Measurements from ENCODE around the gene CELF1. TPM values are rescaled to one million over a fixed set of nuclear protein-coding genes. Genes with fewer than 3 reads are reported as not detected.
"Not testable (repeated sequence)": the region's sequence is repeated elsewhere in the genome, so short reads cannot be mapped to it uniquely, and the experiment has no call there.

CELF1 gene
- polyA plus RNA-seq, 6 donors from 2014 or later: 61.5 to 96.8 (median 69.0) TPM

DNA sequence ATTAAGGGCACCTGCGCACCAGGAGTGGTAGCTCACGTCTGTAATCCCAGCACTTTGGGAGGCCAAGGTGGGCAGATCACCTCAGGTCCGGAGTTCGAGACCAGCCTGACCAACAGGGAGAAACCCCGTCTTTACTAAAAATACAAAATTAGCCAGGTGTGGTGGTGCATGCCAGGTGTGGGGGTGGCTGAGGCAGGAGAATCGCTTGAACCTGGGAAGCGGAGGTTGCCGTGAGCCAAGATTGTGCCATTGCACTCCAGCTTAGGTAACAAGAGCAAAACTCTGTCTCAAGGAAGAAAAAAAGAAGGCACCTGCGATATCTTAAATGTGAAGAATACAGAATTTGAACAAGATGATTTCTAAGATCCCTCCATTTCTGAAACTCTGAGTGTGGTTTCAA lies 26.9 kb downstream of the CELF1 start:
- Mint-ChIP-seq H3K4me3 (peak overlapping the region in 4 of 8 donors; percentile 18 to 47 (median 36)), H3K4me1 (peaks cover 32 to 71% (median 43%) of the 10 kb centered on the region in 3 donors), H3K27ac (peak overlapping the region; percentile 5 to 98 (median 95))
- not testable (repeated sequence) for H3K27me3 Mint-ChIP-seq; H3K36me3 Mint-ChIP-seq; DNase-seq; H3K9me3 Mint-ChIP-seq; ATAC-seq (ENCODE audit: low read depth in 2 of 2)

DNA sequence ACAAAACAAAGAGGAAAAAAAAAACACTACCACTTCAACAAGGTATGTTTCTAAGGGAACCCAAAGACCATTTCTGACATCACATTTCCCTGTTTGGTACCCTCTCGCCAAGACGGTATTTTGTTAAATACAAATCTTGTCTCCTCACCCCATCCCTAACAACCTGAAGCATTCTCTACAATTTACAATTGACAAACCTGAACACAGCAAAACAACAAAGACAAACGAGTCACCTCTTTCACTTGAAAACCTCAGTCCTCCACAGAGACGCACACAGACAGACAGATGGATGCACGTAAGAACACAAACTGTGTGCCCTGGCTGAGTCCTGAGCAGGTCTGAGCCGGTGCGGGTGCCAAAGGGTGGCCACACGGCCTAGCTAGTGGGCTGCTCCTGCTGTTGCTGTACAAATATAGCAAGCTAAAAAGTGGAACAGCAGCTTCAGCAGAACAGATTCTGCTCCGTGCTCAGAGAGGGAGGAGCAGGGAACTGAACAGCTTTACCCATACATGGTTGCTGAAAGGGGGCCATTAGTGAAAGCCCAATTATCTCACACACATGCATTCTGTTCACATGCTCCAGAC lies 28.5 kb downstream of the CELF1 start:
- ATAC-seq (ENCODE audit: low read depth in 2 of 2) (peak; percentile 18 to 29), DNase-seq (no peak)
- Mint-ChIP-seq H3K4me1 (peaks cover 33 to 74% (median 42%) of the 10 kb centered on the region in 3 donors), H3K9me3 (no peaks in the 10 kb centered on the region), H3K36me3 (no peaks in the 10 kb centered on the region), H3K4me3 (peak overlapping the region in 7 of 8 donors; percentile 16 to 64 (median 52)), H3K27ac (peak overlapping the region; percentile 34 to 92 (median 88)), H3K27me3 (no peaks in the 10 kb centered on the region)

DNA sequence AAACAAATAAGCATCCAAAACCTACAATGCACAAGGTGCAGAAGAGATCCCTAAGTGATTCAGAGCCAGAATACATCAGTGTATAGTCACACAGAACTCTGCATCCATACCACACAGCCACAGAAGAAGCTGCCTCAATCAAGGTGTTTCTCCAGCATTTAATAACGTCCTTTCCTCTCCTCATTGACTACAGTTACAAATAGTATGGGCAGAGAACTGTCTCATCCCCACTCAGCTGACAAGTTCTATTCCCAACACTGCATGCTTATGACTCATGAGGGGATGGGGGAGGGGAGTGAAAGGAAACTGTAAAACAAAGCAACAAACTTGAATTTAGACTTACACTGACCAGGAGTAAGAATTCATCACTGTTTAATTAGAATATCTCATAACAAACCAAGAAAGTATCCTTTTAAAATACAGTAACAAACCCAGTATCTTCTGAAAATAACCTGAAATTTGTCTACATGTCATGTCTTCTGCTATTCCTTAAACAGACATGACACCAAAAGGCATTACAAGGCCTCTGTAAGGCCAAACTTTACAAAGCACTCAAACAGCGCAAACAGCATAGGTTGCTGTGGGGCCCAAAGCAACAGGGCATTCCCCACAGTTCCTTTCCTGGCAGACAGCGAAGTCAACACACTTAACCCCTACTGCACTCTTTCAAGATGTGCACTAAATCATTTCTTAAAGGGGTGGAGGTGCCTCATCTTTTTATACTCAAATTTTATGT lies 29.3 kb downstream of the CELF1 start:
- peak overlapping the region in 6 of 8 donors; percentile 16 to 64 (median 48) for H3K4me3 Mint-ChIP-seq
- H3K36me3 Mint-ChIP-seq: no peaks in the 10 kb centered on the region
- no peaks in the 10 kb centered on the region for H3K9me3 Mint-ChIP-seq
- peaks cover 36 to 80% (median 44%) of the 10 kb centered on the region in 3 donors for H3K4me1 Mint-ChIP-seq
- no peaks in the 10 kb centered on the region for H3K27me3 Mint-ChIP-seq
- peak; percentile 93 to 94 for ATAC-seq (ENCODE audit: low read depth in 2 of 2)
- peak overlapping the region; percentile 61 to 92 (median 90) for H3K27ac Mint-ChIP-seq
- no peak for DNase-seq

DNA sequence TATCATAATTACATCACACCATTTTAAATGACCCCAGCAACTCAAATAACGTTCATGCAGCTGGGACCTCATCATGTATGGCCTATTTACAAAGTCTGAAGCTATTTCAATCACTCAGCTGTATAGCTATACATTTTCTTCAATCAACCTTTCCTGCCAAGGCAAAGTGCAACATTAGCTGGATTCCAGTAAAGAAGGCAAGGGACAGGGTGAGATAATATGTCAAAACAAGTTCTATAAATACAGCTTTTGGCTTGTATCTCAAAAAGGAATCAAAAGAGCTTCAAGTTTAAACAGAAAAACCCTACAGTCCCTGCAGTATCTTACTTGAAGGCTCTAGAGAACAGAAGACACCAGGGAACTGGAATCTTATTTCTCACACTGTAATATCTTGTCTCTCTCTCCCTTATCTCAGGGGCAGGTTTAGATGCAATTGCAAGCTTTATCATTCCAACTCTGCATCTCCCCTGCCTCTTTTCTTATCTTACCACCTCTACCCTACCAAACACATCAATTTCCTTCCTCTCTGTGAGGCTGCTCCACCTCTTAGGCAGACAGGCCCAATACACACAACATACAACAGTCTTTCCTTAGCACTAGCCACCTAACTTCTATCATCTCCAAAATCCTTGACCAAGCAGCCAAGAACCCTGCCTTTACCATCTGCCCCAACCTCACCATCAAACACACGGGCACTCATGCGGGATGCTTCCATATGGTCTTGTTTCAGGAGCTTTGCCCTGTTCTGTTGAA lies 34.5 kb downstream of the CELF1 start:
- no peaks in the 10 kb centered on the region for H3K9me3 Mint-ChIP-seq
- H3K4me3 Mint-ChIP-seq: peak overlapping the region in 7 of 8 donors; percentile 1 to 77 (median 38)
- H3K27me3 Mint-ChIP-seq: no peaks in the 10 kb centered on the region
- peak overlapping the region; percentile 46 to 91 (median 73) for H3K27ac Mint-ChIP-seq
- peaks cover 37 to 83% (median 65%) of the 10 kb centered on the region in 3 donors for H3K4me1 Mint-ChIP-seq
- no peaks in the 10 kb centered on the region for H3K36me3 Mint-ChIP-seq
- DNase-seq (no peak), ATAC-seq (ENCODE audit: low read depth in 2 of 2) (no peak)

DNA sequence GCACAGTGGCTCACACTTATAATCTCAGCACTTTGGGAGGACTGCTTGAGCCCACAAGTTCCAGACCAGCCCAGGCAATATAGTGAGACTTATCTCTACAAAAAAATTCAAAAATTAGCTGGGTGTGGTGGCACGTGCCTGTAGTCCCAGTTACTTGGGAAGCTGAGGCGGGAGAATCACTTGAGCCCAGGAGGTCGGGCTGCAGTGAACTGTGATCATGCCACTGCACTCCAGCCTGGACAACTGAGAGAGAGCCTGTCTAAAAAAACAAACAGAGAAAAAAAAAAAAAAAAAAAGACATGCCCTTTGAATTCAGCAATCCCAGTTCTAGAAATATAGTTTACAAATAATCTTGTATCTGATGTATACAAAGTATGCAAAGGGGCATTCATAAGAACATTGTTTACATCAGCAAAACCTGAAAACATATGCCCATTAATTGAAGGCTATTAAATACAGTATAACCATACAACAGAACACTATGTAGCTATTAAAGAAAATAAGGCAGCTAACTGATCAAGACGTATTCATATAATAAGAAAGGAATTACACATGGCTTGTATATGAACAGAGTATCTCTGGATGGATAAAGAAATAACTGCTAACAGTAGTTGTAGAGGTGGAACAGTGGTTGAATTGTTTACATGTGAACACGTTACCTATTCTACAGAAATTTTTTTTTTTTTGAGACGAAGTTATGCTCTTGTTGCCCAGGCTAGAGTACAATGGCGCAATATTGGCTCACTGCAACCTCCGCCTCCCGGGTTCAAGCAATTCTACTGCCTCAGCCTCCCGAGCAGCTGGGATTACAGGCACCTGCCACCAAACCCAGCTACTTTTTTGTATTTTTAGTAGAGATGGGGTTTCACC lies 35.7 kb downstream of the CELF1 start:
- H3K27ac Mint-ChIP-seq: peak overlapping the region; percentile 47 to 85 (median 73)
- peaks cover 32 to 83% (median 59%) of the 10 kb centered on the region in 3 donors for H3K4me1 Mint-ChIP-seq
- ATAC-seq (ENCODE audit: low read depth in 2 of 2) (no peak), DNase-seq (no peak)
- no peaks in the 10 kb centered on the region for H3K36me3 Mint-ChIP-seq
- no peaks in the 10 kb centered on the region for H3K27me3 Mint-ChIP-seq
- H3K9me3 Mint-ChIP-seq: no peaks in the 10 kb centered on the region
- no peak overlapping the region for H3K4me3 Mint-ChIP-seq

DNA sequence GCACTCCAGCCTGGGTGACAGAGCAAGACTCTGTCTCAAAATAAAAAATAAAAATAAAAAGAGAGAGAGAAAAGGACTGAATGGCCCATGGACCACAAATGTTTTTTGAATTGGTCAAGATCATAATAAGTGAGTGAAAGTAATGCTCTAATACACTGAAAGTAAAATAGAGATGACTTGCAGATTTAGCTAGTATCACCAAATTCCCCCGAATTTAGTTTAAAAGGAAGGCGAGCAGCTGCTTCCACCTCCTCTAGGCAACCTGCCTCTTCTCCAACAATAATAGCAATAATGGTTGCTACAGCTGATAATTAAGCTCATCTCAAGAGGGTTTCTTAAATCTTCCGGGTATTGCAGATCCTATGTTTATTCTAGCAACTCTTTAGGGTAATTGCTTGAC lies 36.8 kb downstream of the CELF1 start:
- peak overlapping the region in 4 of 6 donors; percentile 38 to 85 (median 54) for H3K27ac Mint-ChIP-seq

DNA sequence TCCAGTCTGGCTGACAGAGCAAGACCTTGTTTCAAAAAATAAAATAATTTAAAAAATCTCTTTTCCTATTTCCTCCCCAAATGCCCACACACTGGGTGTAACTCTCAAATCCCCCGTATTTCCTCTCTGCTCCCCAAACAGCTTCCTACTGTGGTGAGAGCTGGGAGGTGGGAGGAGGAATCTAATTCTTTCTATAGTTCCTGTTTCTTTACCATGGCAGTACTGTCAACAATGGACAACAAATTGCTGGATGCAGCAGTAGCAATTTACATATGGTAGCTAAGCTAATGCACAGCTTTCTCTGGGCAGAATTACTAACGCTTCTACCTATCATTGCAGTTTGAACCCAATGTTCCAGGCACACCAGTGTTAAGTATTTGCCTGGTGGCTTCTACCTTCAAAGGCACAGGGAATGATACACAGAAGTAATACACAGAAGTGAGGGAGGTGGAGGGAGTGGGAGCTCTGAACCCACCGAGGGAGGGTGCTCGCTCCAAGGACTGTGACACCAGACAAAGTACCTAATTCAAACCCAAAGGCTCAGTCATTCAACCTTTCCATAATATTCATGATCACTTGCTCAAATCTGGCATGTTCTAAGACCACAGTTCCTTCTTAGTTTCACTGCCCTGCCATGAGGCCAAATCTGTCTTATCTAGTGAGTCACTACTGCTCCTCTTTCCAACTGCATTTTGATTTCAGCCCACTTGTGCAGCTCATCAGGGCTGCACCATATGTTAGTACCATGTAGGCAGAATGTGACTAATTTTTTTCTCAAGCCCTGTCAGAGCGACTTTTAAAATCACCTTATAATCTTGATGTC lies 37.9 kb downstream of the CELF1 start:
- peak overlapping the region; percentile 21 to 89 (median 80) for H3K4me3 Mint-ChIP-seq
- peak overlapping the region; percentile 3 to 93 (median 86) for H3K27ac Mint-ChIP-seq
- DNase-seq: no peak
- peaks cover 30 to 91% (median 68%) of the 10 kb centered on the region in 3 donors for H3K4me1 Mint-ChIP-seq
- no peaks in the 10 kb centered on the region for H3K9me3 Mint-ChIP-seq
- ATAC-seq (ENCODE audit: low read depth in 2 of 2): peak; percentile 24 to 35
- H3K27me3 Mint-ChIP-seq: no peaks in the 10 kb centered on the region
- H3K36me3 Mint-ChIP-seq: no peaks in the 10 kb centered on the region

More for the DNA sequence above, 36.8 kb downstream of the CELF1 start:
- DNase-seq (no peak), ATAC-seq (ENCODE audit: low read depth in 2 of 2) (no peak)
- no peaks in the 10 kb centered on the region for H3K36me3 Mint-ChIP-seq
- H3K27me3 Mint-ChIP-seq: no peaks in the 10 kb centered on the region
- H3K4me1 Mint-ChIP-seq: peaks cover 32 to 87% (median 64%) of the 10 kb centered on the region in 3 donors
- H3K4me3 Mint-ChIP-seq: no peak overlapping the region
- H3K9me3 Mint-ChIP-seq: no peaks in the 10 kb centered on the region

DNA sequence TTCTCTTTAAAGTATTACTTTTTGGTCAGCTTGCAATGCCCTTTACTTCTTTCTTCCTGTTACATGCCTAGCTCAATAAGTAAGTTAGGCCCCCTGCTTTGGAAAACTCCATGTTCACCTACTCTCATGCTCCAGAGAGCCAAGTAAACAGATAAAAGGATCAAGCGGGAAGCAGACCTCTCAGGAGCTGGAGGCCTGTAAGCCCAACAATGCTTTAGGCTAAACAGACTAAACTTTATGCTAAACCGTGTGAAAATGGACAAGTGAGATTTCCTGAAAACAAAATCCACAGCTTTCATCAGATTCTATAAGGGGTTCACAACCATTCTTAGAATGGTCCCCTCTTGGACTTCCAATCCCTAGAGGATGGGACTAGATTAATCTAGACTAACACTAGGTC lies 40.2 kb downstream of the CELF1 start:
- no peak for DNase-seq
- H3K4me1 Mint-ChIP-seq: peaks cover 39 to 93% (median 70%) of the 10 kb centered on the region in 3 donors
- no peaks in the 10 kb centered on the region for H3K9me3 Mint-ChIP-seq
- no peaks in the 10 kb centered on the region for H3K27me3 Mint-ChIP-seq
- ATAC-seq (ENCODE audit: low read depth in 2 of 2): no peak
- H3K27ac Mint-ChIP-seq: peak overlapping the region; percentile 41 to 90 (median 80)
- peak overlapping the region in 1 of 8 donors; percentile 11 for H3K4me3 Mint-ChIP-seq
- no peaks in the 10 kb centered on the region for H3K36me3 Mint-ChIP-seq

DNA sequence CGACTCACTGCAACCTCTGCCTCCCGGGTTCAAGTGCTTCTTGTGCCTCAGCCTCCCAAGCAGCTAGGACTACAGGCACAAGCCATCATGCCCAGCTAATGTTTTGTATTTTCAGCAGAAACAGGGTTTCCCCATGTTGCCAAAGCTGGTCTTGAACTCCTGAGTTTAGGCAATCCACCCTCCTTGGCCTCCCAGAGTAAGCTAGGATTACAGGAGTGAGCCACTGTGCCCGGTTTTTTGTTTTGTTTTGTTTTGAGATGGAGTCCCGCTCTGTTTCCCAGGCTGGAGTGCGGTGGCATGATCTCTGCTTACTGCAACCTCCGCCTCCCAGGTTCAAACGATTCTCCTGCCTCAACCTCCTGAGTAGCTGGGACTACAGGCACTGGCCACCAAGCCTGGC lies 41.0 kb downstream of the CELF1 start:
- DNase-seq (no peak), ATAC-seq (ENCODE audit: low read depth in 2 of 2) (no peak)
- no peaks in the 10 kb centered on the region for H3K9me3 Mint-ChIP-seq
- H3K27me3 Mint-ChIP-seq: no peaks in the 10 kb centered on the region
- H3K4me3 Mint-ChIP-seq: no peak overlapping the region
- H3K36me3 Mint-ChIP-seq: no peaks in the 10 kb centered on the region
- H3K4me1 Mint-ChIP-seq: peaks cover 47 to 94% (median 74%) of the 10 kb centered on the region in 3 donors
- H3K27ac Mint-ChIP-seq: peak overlapping the region in 4 of 6 donors; percentile 41 to 88 (median 86)

DNA sequence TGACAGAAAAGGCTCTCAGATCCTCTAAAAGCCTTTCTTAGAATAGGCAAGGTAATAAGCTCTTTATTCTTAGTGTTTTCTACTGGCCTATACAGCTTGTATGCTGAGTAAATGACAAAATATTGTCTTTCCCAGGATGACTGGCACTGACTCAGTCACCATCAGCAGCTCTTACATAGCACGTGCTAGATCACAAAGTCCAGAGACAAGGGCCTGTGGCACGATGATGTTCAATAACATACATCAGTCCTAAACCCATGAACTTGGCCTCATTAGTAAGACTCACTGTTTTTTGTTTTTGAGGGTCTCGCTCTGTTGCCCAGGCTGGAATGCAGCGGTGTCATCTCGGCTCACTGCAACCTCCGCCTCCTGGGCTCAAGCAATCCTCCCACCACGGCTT lies 42.7 kb downstream of the CELF1 start:
- no peaks in the 10 kb centered on the region for H3K27me3 Mint-ChIP-seq
- peaks cover 50 to 95% (median 71%) of the 10 kb centered on the region in 3 donors for H3K4me1 Mint-ChIP-seq
- no peak overlapping the region for H3K4me3 Mint-ChIP-seq
- H3K36me3 Mint-ChIP-seq: no peaks in the 10 kb centered on the region
- no peaks in the 10 kb centered on the region for H3K9me3 Mint-ChIP-seq
- H3K27ac Mint-ChIP-seq: peak overlapping the region in 4 of 6 donors; percentile 66 to 88 (median 79)
- DNase-seq (no peak), ATAC-seq (ENCODE audit: low read depth in 2 of 2) (no peak)

DNA sequence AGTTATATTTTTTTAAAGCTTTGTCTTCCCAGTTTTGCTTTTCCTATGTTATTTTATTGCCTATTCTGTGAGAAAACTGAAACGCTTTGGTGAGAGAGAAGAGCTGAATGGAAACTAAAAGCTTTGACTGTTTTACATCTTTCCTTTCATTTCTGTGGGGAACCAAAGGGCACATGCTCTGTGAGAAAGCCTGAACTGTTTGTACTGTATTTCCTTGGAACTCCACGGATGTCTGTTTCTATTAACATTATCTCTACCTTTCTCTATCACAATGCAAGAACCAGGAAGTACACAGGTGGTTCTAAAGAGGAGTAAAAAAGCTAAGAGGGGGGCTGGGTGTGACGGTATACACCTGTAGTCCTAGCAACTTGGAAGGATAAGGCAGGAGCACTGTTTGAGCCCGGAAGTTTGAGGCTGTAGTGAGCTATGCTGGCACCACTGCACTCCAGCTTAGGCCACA lies 43.8 kb downstream of the CELF1 start:
- Mint-ChIP-seq H3K27me3 (no peaks in the 10 kb centered on the region), H3K4me3 (peak overlapping the region in 5 of 8 donors; percentile 12 to 80 (median 43)), H3K9me3 (no peaks in the 10 kb centered on the region), H3K36me3 (no peaks in the 10 kb centered on the region), H3K27ac (peak overlapping the region; percentile 25 to 98 (median 79)), H3K4me1 (peaks cover 44 to 95% (median 67%) of the 10 kb centered on the region in 3 donors)
- no peak for DNase-seq
- ATAC-seq (ENCODE audit: low read depth in 2 of 2): no peak

Measured in naive B cell (primary cell).